ENCODE measurements around the gene PARVB.

DNA sequence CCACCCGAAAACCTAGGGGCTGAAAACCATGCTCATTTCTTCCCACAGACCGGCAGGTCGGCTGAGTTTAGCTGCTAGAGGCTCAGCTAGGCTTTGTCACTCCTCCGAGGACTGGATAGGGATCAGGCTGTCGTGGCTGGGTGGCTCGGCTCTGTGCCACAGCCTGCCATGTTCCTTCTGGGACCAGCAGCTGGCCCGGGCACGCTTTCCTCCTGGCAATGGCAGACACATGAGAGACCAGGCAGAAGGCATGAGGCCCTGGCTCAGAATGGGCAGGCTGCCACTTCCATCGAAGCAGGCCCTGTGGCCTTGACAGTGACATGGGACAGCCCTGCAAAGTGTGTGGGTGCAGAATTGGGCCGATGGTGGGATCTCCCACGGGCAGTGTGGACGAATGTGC is 177.6 kb downstream of the PARVB start:
- TF ChIP-seq ZNF24 (tag by site-specific recombination; IDR thresholded peaks at IDR 0.05), result no peak
- no peak for TF ChIP-seq ZBTB44 (tag by site-specific recombination; IDR thresholded peaks at IDR 0.05)
- TF ChIP-seq ZBTB11 (tag by site-specific recombination; conservative IDR thresholded peaks at IDR 0.05; ENCODE audit: low read depth), result no peak
- TF ChIP-seq, protein P1, sequence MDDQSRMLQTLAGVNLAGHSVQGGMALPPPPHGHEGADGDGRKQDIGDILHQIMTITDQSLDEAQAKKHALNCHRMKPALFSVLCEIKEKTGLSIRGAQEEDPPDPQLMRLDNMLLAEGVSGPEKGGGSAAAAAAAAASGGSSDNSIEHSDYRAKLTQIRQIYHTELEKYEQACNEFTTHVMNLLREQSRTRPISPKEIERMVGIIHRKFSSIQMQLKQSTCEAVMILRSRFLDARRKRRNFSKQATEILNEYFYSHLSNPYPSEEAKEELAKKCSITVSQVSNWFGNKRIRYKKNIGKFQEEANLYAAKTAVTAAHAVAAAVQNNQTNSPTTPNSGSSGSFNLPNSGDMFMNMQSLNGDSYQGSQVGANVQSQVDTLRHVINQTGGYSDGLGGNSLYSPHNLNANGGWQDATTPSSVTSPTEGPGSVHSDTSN (CRISPR knock-in tag; IDR thresholded peaks at IDR 0.05), result no peak
- TF ChIP-seq ZNF274 (IDR thresholded peaks at IDR 0.05; ENCODE audit: low read length), result no peak
- no peak for TF ChIP-seq ZNF274 (tag by site-specific recombination; IDR thresholded peaks at IDR 0.05; ENCODE audit: borderline replicate concordance)
- TF ChIP-seq, protein P2, sequence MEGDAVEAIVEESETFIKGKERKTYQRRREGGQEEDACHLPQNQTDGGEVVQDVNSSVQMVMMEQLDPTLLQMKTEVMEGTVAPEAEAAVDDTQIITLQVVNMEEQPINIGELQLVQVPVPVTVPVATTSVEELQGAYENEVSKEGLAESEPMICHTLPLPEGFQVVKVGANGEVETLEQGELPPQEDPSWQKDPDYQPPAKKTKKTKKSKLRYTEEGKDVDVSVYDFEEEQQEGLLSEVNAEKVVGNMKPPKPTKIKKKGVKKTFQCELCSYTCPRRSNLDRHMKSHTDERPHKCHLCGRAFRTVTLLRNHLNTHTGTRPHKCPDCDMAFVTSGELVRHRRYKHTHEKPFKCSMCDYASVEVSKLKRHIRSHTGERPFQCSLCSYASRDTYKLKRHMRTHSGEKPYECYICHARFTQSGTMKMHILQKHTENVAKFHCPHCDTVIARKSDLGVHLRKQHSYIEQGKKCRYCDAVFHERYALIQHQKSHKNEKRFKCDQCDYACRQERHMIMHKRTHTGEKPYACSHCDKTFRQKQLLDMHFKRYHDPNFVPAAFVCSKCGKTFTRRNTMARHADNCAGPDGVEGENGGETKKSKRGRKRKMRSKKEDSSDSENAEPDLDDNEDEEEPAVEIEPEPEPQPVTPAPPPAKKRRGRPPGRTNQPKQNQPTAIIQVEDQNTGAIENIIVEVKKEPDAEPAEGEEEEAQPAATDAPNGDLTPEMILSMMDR (tag by site-specific recombination; IDR thresholded peaks at IDR 0.05), result no peak
- no peak for TF ChIP-seq BCL11B (tag by site-specific recombination; IDR thresholded peaks at IDR 0.05; ENCODE audit: low read depth)
- no peak for TF ChIP-seq ZNF354C (tag by site-specific recombination; IDR thresholded peaks at IDR 0.05; ENCODE audit: borderline replicate concordance, low read depth)
- no peak for TF ChIP-seq ZBTB8A (tag by site-specific recombination; IDR thresholded peaks at IDR 0.05)
- TF ChIP-seq YY1 (tag by site-specific recombination; IDR thresholded peaks at IDR 0.05), result no peak
- no peak for TF ChIP-seq SP2 (tag by site-specific recombination; IDR thresholded peaks at IDR 0.05)
- no peak for TF ChIP-seq PATZ1 (tag by site-specific recombination; IDR thresholded peaks at IDR 0.05)

All from HEK293 (cell line).